Measurements from ENCODE around the gene PCDHA12. TPM values are rescaled to one million over a fixed set of nuclear protein-coding genes. Genes with fewer than 3 reads are reported as not detected.
A peak's percentile ranks its signal among the peaks of the same experiment; 100 is the strongest.

The PCDHA12 gene
- total and polyA plus RNA-seq, 4 donors, result 0.05 to 0.57 TPM; not detected in 2

DNA sequence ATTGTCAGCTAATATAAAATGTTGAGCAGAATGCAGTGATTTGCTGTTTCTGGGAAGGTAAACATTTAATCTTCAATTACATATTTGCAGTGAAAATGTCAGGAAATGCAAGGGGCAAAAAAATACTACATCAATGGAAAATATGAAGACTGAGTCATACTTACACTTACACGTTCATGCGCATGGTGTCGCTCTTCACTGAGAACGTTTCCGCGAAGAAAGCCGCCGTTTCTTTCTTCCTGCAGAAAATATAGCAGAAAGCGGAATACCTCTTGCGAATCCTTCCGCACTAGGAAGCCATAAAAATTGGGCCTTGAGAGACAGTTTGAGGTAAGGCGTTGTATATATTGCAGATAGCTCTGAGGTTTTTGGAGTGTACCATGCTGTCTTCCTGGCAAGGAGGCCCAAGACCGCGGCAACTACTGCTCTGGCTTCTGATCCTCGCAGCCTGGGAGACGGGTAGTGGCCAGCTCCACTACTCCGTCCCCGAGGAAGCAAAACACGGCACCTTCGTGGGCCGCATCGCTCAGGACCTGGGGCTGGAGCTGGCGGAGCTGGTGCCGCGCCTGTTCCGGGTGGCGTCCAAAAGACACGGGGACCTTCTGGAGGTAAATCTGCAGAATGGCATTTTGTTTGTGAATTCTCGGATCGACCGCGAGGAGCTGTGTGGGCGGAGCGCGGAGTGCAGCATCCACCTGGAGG, 6.9 kb downstream of the PCDHA12 start, which contains the start of gene PCDHA13:
TSS of gene PCDHA13 (plus strand) at position 236 of the 702 bp plus-strand sequence. CDS start at position 381, 145 bp downstream.
- Histone ChIP-seq H3K4me3 (ENCODE audit: low read length in 2 of 2) (no peak within 1 kb of the TSS), H3K9me3 (ENCODE audit: control insufficient read depth, low read length) (peaks cover 24% of the 10 kb centered on the region), H3K27ac (ENCODE audit: low read depth in 1 of 2, low read length in 2 of 2) (no peak within 1 kb of the TSS), H3K4me1 (ENCODE audit: control insufficient read depth in 1 of 2, insufficient read depth in 2 of 2, low read length in 2 of 2) (no peaks in the 10 kb centered on the region), H3K36me3 (ENCODE audit: control insufficient read depth in 1 of 2, insufficient read depth in 2 of 2, low read length in 1 of 2) (no peaks in the 10 kb centered on the region), H3K27me3 (ENCODE audit: control insufficient read depth in 1 of 2, insufficient read depth in 2 of 2, low read length in 1 of 2) (no peaks in the 10 kb centered on the region)
- no peak for DNase-seq
- WGBS, 2 donors, result 7 to 12% methylated on average over 28 to 35 of the region's 35 CpGs
- no peak for ATAC-seq (ENCODE audit: low FRiP score)
- intact Hi-C loops (cut with DNase I), result no loop called here

- Histone ChIP-seq H3K27ac (ENCODE audit: low read depth in 1 of 2, low read length in 2 of 2) (no peak overlapping the region), H3K36me3 (ENCODE audit: control insufficient read depth in 1 of 2, insufficient read depth in 2 of 2, low read length in 1 of 2) (no peaks in the 10 kb centered on the region), H3K27me3 (ENCODE audit: control insufficient read depth in 1 of 2, insufficient read depth in 2 of 2, low read length in 1 of 2) (no peaks in the 10 kb centered on the region), H3K4me1 (ENCODE audit: control insufficient read depth in 1 of 2, insufficient read depth in 2 of 2, low read length in 2 of 2) (no peaks in the 10 kb centered on the region), H3K4me3 (ENCODE audit: low read length in 2 of 2) (no peak overlapping the region), H3K9me3 (ENCODE audit: control insufficient read depth, low read length) (peaks cover 21% of the 10 kb centered on the region)
- intact Hi-C loops (cut with DNase I), result no loop called here
- ATAC-seq (ENCODE audit: low FRiP score) (no peak), DNase-seq (no peak)
- WGBS, 2 donors, result 10 to 16% methylated on average over 12 of the region's 12 CpGs
These were observed 7.4 kb downstream of the PCDHA12 start for GRCh38 chr5:140882591-140882899.

DNA sequence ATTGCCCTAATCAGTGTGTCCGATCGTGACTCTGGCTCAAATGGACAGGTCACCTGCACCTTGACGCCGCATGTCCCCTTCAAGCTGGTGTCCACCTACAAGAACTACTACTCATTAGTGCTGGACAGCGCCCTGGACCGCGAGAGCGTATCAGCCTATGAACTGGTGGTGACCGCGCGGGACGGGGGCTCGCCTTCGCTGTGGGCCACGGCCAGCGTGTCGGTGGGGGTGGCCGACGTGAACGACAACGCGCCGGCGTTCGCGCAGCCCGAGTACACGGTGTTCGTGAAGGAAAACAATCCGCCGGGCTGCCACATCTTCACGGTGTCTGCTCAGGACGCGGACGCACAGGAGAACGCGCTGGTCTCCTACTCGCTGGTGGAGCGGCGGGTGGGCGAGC, 8.3 kb downstream of the PCDHA12 start:
- DNase-seq, result no peak
- 33 to 38% methylated on average over 41 of the region's 41 CpGs for WGBS, 2 donors
- Histone ChIP-seq H3K27me3 (ENCODE audit: control insufficient read depth in 1 of 2, insufficient read depth in 2 of 2, low read length in 1 of 2) (no peaks in the 10 kb centered on the region), H3K4me1 (ENCODE audit: control insufficient read depth in 1 of 2, insufficient read depth in 2 of 2, low read length in 2 of 2) (no peaks in the 10 kb centered on the region), H3K9me3 (ENCODE audit: control insufficient read depth, low read length) (peaks cover 21% of the 10 kb centered on the region), H3K27ac (ENCODE audit: low read depth in 1 of 2, low read length in 2 of 2) (no peak overlapping the region), H3K36me3 (ENCODE audit: control insufficient read depth in 1 of 2, insufficient read depth in 2 of 2, low read length in 1 of 2) (no peaks in the 10 kb centered on the region), H3K4me3 (ENCODE audit: low read length in 2 of 2) (no peak overlapping the region)
- intact Hi-C loops (cut with DNase I), result no loop called here
- no peak for ATAC-seq (ENCODE audit: low FRiP score)

DNA sequence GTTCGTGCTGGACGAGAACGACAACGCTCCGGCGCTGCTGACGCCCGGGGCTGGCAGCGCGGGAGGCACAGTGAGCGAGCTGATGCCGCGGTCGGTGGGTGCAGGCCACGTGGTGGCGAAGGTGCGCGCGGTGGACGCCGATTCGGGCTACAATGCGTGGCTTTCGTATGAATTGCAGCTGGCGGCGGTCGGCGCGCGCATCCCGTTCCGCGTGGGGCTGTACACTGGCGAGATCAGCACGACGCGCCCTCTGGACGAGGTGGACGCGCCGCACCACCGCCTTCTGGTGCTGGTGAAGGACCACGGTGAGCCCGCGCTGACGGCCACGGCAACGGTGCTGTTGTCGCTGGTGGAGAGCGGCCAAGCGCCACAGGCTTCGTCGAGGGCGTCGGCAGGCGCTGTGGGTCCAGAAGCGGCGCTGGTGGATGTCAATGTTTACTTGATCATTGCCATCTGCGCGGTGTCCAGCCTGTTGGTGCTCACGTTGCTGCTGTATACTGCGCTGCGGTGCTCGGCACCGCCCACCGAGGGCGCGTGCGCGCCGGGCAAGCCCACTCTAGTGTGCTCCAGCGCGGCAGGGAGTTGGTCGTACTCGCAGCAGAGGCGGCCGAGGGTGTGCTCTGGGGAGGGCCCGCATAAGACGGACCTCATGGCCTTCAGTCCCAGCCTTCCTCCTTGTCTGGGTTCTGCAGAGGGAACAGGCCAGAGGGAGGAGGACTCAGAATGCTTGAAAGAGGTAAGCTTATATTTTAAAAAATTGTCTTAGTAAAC, 9.0 kb downstream of the PCDHA12 start:
- peaks cover 21% of the 10 kb centered on the region for H3K9me3 ChIP-seq (ENCODE audit: control insufficient read depth, low read length)
- DNase-seq (no peak), ATAC-seq (ENCODE audit: low FRiP score) (no peak)
- H3K27me3 ChIP-seq (ENCODE audit: control insufficient read depth in 1 of 2, insufficient read depth in 2 of 2, low read length in 1 of 2), result no peaks in the 10 kb centered on the region
- H3K4me1 ChIP-seq (ENCODE audit: control insufficient read depth in 1 of 2, insufficient read depth in 2 of 2, low read length in 2 of 2), result no peaks in the 10 kb centered on the region
- H3K36me3 ChIP-seq (ENCODE audit: control insufficient read depth in 1 of 2, insufficient read depth in 2 of 2, low read length in 1 of 2), result no peaks in the 10 kb centered on the region
- no peak overlapping the region for H3K4me3 ChIP-seq (ENCODE audit: low read length in 2 of 2)
- WGBS, 2 donors, result 25 to 34% methylated on average over 78 to 79 of the region's 79 CpGs
- intact Hi-C loops (cut with DNase I), result no loop called here
- H3K27ac ChIP-seq (ENCODE audit: low read depth in 1 of 2, low read length in 2 of 2), result no peak overlapping the region

DNA sequence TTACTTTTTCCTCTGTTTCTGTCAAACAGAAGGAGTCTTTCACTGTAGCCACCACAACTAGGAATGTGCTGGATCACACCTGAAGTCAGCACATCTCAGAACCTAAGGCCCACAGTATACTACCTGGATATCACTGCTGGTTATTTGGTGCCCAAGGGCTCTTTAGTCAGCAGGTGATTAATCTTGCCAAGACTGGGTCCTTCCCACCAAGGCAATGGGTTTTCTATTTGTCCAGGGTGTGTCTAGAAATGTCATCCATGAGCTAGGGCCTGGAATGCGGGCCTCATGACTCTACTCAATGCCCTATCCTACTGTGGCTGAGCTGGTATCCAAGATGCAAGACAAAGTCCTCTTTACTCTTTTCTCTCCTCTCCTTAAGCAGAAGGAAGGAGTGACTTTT, 41.2 kb downstream of the PCDHA12 start:
- ATAC-seq (ENCODE audit: low FRiP score) (no peak), DNase-seq (no peak)
- Histone ChIP-seq H3K36me3 (ENCODE audit: control insufficient read depth in 1 of 2, insufficient read depth in 2 of 2, low read length in 1 of 2) (no peaks in the 10 kb centered on the region), H3K9me3 (ENCODE audit: control insufficient read depth, low read length) (peaks cover 4% of the 10 kb centered on the region), H3K27ac (ENCODE audit: low read depth in 1 of 2, low read length in 2 of 2) (no peak overlapping the region), H3K4me3 (ENCODE audit: low read length in 2 of 2) (no peak overlapping the region), H3K27me3 (ENCODE audit: control insufficient read depth in 1 of 2, insufficient read depth in 2 of 2, low read length in 1 of 2) (no peaks in the 10 kb centered on the region), H3K4me1 (ENCODE audit: control insufficient read depth in 1 of 2, insufficient read depth in 2 of 2, low read length in 2 of 2) (no peaks in the 10 kb centered on the region)
- 72 to 76% methylated on average over 1 of the region's 1 CpG for WGBS, 2 donors
- intact Hi-C loops (cut with DNase I), result no loop called here

GRCh38 chr5:140923601-140924000, 48.5 kb downstream of the PCDHA12 start:
- no peaks in the 10 kb centered on the region for H3K27me3 ChIP-seq (ENCODE audit: control insufficient read depth in 1 of 2, insufficient read depth in 2 of 2, low read length in 1 of 2)
- no peaks in the 10 kb centered on the region for H3K4me1 ChIP-seq (ENCODE audit: control insufficient read depth in 1 of 2, insufficient read depth in 2 of 2, low read length in 2 of 2)
- DNase-seq (no peak), ATAC-seq (ENCODE audit: low FRiP score) (no peak)
- H3K9me3 ChIP-seq (ENCODE audit: control insufficient read depth, low read length), result no peaks in the 10 kb centered on the region
- intact Hi-C loops (cut with DNase I), result no loop called here
- no peaks in the 10 kb centered on the region for H3K36me3 ChIP-seq (ENCODE audit: control insufficient read depth in 1 of 2, insufficient read depth in 2 of 2, low read length in 1 of 2)
- no peak overlapping the region for H3K27ac ChIP-seq (ENCODE audit: low read depth in 1 of 2, low read length in 2 of 2)
- no peak overlapping the region for H3K4me3 ChIP-seq (ENCODE audit: low read length in 2 of 2)
- 54 to 61% methylated on average over 4 of the region's 4 CpGs for WGBS, 2 donors

GRCh38 chr5:140925806-140926442, 50.8 kb downstream of the PCDHA12 start, which contains the start of gene PCDHAC1:
TSS of gene PCDHAC1 (plus strand) at chr5:140926299. CDS start at chr5:140926893, 594 bp downstream.
- Histone ChIP-seq H3K27me3 (ENCODE audit: control insufficient read depth in 1 of 2, insufficient read depth in 2 of 2, low read length in 1 of 2) (no peaks in the 10 kb centered on the region), H3K4me3 (ENCODE audit: low read length in 2 of 2) (peak within 1 kb of the TSS in 1 of 2 donors; percentile 18), H3K9me3 (ENCODE audit: control insufficient read depth, low read length) (no peaks in the 10 kb centered on the region), H3K4me1 (ENCODE audit: control insufficient read depth in 1 of 2, insufficient read depth in 2 of 2, low read length in 2 of 2) (no peaks in the 10 kb centered on the region), H3K27ac (ENCODE audit: low read depth in 1 of 2, low read length in 2 of 2) (no peak within 1 kb of the TSS), H3K36me3 (ENCODE audit: control insufficient read depth in 1 of 2, insufficient read depth in 2 of 2, low read length in 1 of 2) (no peaks in the 10 kb centered on the region)
- ATAC-seq (ENCODE audit: low FRiP score), result peak; percentile 39
- intact Hi-C loops (cut with DNase I), result no loop called here
- no peak for DNase-seq
- WGBS, 2 donors, result 1 to 3% methylated on average over 41 of the region's 41 CpGs

DNA sequence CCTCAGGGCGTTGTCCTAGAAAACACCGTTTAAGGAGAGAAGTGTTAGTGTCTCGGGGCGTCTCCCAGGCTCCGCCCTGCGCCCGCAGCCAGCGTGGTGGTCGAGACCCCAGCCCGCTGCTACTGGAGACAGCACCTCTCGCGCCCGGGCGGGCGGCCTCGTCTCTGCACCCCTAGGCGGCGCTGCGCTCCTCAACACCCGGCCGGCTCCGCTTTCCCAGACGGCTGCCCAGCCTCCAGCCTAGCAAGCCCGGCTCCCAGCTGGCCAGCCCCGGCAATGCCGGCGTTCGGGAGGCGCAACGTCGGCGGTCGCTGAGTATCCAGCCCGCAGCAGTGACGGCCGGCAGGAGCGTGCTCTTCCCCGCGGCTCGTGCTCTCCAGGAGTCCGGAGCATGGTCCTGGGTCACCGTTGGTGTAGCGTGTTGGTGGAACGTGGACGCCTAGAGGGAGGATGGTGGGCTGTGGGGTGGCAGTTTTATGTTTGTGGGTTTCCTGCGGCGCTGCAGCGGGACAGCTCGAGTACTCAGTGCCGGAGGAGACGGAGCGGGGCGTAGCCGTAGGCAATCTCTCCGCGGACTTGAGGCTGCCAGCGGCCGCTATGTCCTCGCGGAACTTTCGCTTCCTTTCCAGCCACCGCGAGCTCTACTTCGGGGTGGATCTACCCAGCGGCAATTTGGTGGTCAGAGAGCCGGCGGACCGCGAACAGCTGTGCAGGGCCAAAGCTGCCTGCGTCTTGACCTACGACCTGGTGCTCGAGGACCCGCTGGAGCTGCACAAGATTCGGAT, 51.5 kb downstream of the PCDHA12 start:
- intact Hi-C loops (cut with DNase I), result no loop called here
- H3K27ac ChIP-seq (ENCODE audit: low read depth in 1 of 2, low read length in 2 of 2), result no peak overlapping the region
- peak overlapping the region in 1 of 2 donors; percentile 18 for H3K4me3 ChIP-seq (ENCODE audit: low read length in 2 of 2)
- H3K4me1 ChIP-seq (ENCODE audit: control insufficient read depth in 1 of 2, insufficient read depth in 2 of 2, low read length in 2 of 2), result no peaks in the 10 kb centered on the region
- no peaks in the 10 kb centered on the region for H3K27me3 ChIP-seq (ENCODE audit: control insufficient read depth in 1 of 2, insufficient read depth in 2 of 2, low read length in 1 of 2)
- H3K36me3 ChIP-seq (ENCODE audit: control insufficient read depth in 1 of 2, insufficient read depth in 2 of 2, low read length in 1 of 2), result no peaks in the 10 kb centered on the region
- no peaks in the 10 kb centered on the region for H3K9me3 ChIP-seq (ENCODE audit: control insufficient read depth, low read length)
- DNase-seq, result peak; percentile 78 to 92
- ATAC-seq (ENCODE audit: low FRiP score), result peak; percentile 86
- WGBS, 2 donors, result 2% methylated on average over 70 to 74 of the region's 74 CpGs
